Measurements from ENCODE around the gene CACNA1A.
"Not testable (repeated sequence)": the region's sequence is repeated elsewhere in the genome, so short reads cannot be mapped to it uniquely, and the experiment has no call there.

CACNA1A gene

GRCh38 chr19:13506471-13506820, at the start of gene CACNA1A:
CACNA1A (minus strand) TSS chr19:13506479; CDS start chr19:13506224, 255 bp downstream.
- Mint-ChIP-seq H3K4me3 (no peak within 1 kb of the TSS), H3K27me3 (ENCODE audit: low read depth) (peaks cover 53% of the 10 kb centered on the region), H3K36me3 (ENCODE audit: low read depth) (no peaks in the 10 kb centered on the region), H3K9me3 (no peaks in the 10 kb centered on the region), H3K4me1 (ENCODE audit: low read depth) (no peaks in the 10 kb centered on the region), H3K27ac (no peak within 1 kb of the TSS)

DNA sequence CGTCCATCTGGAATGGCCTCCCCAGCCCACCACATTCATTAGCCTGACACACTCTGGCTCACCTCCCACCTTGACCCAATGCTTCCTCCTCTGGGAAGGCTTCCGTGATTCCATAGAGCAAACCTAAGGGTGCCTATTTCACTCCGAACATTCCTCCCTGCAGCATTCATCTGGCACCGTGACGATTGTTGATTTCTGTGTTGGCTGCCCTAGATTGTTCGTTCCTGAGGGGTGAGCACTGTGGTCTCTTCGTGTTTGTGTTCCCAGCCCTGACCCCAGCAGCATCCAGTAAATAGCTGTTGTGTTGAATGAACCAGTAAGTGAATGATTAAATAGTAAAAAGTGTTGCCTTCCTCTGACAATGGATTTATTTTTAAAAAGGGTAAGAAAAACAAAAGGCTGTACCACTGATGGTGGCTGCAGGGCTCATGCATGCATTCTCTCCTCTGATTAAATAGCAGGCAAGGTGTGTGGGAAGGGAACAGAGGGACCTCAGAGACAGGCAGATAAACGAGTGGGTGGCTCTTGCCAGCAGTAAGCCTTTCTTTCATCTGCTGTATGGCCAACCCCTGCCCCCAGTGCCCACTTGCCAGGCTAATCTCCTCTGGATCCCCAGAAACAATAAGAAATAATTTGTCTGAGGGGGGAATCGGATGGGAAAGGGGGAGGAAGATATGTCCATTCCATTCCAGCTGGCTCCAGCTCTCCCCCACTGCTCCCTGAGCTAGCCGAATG, 48.4 kb upstream of the CACNA1A start:
- Mint-ChIP-seq H3K4me3 (no peak overlapping the region), H3K27ac (no peak overlapping the region), H3K4me1 (ENCODE audit: low read depth) (no peaks in the 10 kb centered on the region), H3K27me3 (ENCODE audit: low read depth) (no peaks in the 10 kb centered on the region), H3K9me3 (no peaks in the 10 kb centered on the region), H3K36me3 (ENCODE audit: low read depth) (no peaks in the 10 kb centered on the region)

DNA sequence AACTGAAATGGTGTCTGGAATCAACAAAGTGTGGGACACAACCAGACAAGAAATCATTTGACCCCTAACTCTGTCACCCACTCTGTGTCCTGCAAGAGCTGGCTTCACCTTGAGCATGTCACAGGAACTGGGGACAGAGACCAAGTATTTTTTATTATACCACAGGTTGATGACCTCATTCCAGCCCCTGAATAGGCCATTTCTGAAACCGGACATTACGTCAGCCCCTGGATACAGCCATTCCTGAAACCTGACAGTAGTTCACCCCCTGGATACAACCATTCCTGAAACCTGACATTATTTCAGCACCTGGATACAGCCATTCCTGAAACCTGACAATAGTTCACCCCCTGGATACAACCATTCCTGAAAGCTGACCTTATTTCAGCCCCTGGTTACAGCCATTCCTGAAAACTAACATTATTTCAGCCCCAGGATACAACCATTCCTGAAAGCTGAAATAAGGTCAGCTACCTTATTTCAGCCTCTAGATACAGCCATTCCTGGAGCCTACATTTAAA, 47.7 kb upstream of the CACNA1A start:
- H3K27me3 Mint-ChIP-seq (ENCODE audit: low read depth): no peaks in the 10 kb centered on the region
- no peaks in the 10 kb centered on the region for H3K36me3 Mint-ChIP-seq (ENCODE audit: low read depth)
- no peak overlapping the region for H3K27ac Mint-ChIP-seq
- H3K9me3 Mint-ChIP-seq: no peaks in the 10 kb centered on the region
- H3K4me3 Mint-ChIP-seq: no peak overlapping the region
- no peaks in the 10 kb centered on the region for H3K4me1 Mint-ChIP-seq (ENCODE audit: low read depth)

- Mint-ChIP-seq H3K9me3 (no peaks in the 10 kb centered on the region), H3K4me3 (no peak overlapping the region), H3K27ac (no peak overlapping the region), H3K4me1 (ENCODE audit: low read depth) (no peaks in the 10 kb centered on the region), H3K27me3 (ENCODE audit: low read depth) (no peaks in the 10 kb centered on the region), H3K36me3 (ENCODE audit: low read depth) (no peaks in the 10 kb centered on the region)
Measured at GRCh38 chr19:13548131-13548530, 41.9 kb upstream of the CACNA1A start.

DNA sequence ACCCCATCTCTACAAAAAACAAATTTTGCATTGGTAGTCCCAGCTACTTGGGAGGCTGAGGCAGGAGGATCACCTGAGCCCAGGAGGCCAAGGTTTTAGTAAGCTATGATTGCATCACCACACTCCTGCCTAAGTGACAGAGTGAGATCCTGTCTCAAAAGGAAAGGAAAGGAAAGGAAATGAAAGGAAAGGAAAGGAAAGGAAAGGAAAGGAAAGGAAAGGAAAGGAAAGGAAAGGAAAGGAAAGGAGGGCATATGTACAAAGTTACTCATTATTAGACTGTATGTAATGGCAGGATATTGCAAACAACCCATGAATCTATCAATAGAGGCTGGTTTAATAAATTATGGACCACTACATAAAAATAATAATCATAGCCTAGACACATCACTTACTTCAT, 40.8 kb upstream of the CACNA1A start:
- Mint-ChIP-seq H3K27me3 (ENCODE audit: low read depth) (no peaks in the 10 kb centered on the region), H3K27ac (no peak overlapping the region), H3K9me3 (no peaks in the 10 kb centered on the region), H3K4me1 (ENCODE audit: low read depth) (no peaks in the 10 kb centered on the region), H3K36me3 (ENCODE audit: low read depth) (no peaks in the 10 kb centered on the region), H3K4me3 (no peak overlapping the region)

DNA sequence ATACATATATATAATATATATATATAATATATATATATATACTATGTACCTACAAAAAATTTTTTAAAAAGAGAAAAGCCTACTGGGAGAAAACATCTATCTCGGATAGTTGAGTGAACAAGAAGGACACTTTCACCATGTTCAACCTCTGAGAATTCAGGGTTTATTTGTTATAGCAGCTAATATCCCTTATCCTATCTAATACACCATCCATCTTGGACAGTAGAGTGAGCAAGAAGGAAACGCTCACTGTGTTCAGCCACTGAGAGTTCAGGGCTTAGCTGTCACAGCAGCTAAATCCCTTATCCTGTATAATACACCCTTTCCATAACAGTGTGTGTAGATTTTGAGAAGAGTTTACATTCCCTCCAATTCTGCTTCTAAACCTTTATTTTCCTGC, 38.1 kb upstream of the CACNA1A start:
- no peak overlapping the region for H3K27ac Mint-ChIP-seq
- H3K4me1 Mint-ChIP-seq (ENCODE audit: low read depth): no peaks in the 10 kb centered on the region
- no peak overlapping the region for H3K4me3 Mint-ChIP-seq
- H3K27me3 Mint-ChIP-seq (ENCODE audit: low read depth): no peaks in the 10 kb centered on the region
- no peaks in the 10 kb centered on the region for H3K36me3 Mint-ChIP-seq (ENCODE audit: low read depth)
- no peaks in the 10 kb centered on the region for H3K9me3 Mint-ChIP-seq

DNA sequence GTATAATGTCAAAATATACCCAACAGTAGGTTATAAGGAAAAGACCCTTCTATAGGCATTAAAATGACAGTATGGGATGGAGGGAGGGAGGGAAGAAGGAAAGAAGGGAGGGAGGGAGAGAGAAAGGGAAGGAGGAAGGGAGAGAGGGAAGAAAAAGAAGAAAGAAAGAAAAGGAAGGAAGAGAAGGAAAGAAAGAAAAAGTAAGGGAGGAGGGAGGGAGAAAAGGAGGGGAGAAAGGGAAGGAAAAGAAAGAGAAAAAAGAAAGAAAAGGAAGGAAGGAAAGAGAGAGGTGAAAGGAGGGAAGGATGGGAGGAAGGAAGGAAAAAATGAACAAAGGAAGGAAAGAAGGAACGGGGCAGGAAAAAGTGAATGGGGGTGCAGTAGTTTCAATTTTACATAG, 35.3 kb upstream of the CACNA1A start:
- no peaks in the 10 kb centered on the region for H3K9me3 Mint-ChIP-seq
- H3K36me3 Mint-ChIP-seq (ENCODE audit: low read depth): no peaks in the 10 kb centered on the region
- no peak overlapping the region for H3K27ac Mint-ChIP-seq
- H3K4me3 Mint-ChIP-seq: no peak overlapping the region
- H3K27me3 Mint-ChIP-seq (ENCODE audit: low read depth): no peaks in the 10 kb centered on the region
- no peaks in the 10 kb centered on the region for H3K4me1 Mint-ChIP-seq (ENCODE audit: low read depth)

DNA sequence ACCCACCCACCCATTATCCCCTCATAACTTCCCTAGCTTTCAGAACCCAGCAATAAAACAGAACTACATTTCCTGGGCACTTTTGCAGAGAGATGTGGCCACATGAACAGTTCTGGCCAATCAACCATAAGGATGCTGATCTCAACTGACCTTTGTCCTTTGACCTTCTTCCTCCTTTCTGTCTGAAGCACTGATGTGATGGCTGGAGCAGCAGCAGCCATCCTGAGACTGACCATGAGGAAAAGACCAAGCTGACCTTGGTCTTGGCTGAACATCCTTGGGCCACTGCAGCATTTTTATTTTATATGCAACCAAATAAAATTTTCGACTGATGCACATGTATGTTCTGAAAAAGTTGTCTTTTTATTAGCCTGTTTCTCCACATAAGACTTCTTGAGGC, 33.1 kb upstream of the CACNA1A start:
- Mint-ChIP-seq H3K4me3 (no peak overlapping the region), H3K27ac (no peak overlapping the region), H3K27me3 (ENCODE audit: low read depth) (no peaks in the 10 kb centered on the region), H3K36me3 (ENCODE audit: low read depth) (no peaks in the 10 kb centered on the region), H3K4me1 (ENCODE audit: low read depth) (no peaks in the 10 kb centered on the region), H3K9me3 (no peaks in the 10 kb centered on the region)

GRCh38 chr19:13538601-13539253, 32.4 kb upstream of the CACNA1A start:
- Mint-ChIP-seq H3K36me3 (ENCODE audit: low read depth) (no peaks in the 10 kb centered on the region), H3K4me3 (no peak overlapping the region), H3K4me1 (ENCODE audit: low read depth) (no peaks in the 10 kb centered on the region), H3K9me3 (no peaks in the 10 kb centered on the region), H3K27me3 (ENCODE audit: low read depth) (no peaks in the 10 kb centered on the region), H3K27ac (no peak overlapping the region)

DNA sequence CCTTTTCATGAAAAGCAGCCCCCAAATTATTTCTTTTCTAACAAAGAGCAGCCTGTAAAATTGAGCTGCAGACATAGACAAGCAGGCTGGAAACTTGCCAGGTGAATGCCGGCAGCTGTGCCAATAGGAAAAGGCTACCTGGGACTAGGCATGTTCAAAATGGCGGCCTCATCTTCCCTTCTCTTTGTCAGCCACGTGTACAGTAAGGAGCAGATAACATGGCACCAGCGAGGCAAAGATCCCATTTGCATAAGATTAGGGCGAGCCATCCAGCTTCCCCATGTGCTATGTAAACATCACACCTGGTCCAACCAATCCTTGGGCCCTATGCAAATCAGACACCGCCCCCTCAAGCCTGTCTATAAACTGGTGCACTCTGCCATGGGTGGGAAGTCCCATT, 31.2 kb upstream of the CACNA1A start:
- Mint-ChIP-seq H3K27me3 (ENCODE audit: low read depth) (no peaks in the 10 kb centered on the region), H3K4me1 (ENCODE audit: low read depth) (no peaks in the 10 kb centered on the region), H3K27ac (no peak overlapping the region), H3K4me3 (no peak overlapping the region), H3K9me3 (no peaks in the 10 kb centered on the region), H3K36me3 (ENCODE audit: low read depth) (no peaks in the 10 kb centered on the region)

DNA sequence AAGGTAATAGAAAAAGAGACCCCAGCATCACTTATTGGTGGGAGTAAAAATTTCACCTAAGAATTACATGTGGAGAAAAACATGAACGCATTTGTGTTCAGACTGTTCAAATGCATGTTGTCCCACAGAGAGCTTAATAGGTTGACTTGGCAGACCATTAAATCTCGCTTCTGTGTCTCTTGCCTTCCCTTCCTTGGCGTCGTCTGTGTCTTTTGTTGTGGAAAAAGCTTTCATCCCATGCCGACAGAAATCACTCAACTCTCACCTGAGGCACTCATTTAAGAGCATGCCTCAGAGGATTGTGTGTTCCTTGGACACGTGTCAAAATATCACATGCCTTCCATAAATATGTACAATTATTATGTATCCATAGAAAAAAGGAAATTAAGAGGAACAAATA, 24.4 kb upstream of the CACNA1A start:
- Mint-ChIP-seq H3K9me3 (peaks cover 13% of the 10 kb centered on the region), H3K27me3 (ENCODE audit: low read depth) (no peaks in the 10 kb centered on the region), H3K4me1 (ENCODE audit: low read depth) (no peaks in the 10 kb centered on the region), H3K4me3 (no peak overlapping the region), H3K36me3 (ENCODE audit: low read depth) (no peaks in the 10 kb centered on the region), H3K27ac (no peak overlapping the region)

DNA sequence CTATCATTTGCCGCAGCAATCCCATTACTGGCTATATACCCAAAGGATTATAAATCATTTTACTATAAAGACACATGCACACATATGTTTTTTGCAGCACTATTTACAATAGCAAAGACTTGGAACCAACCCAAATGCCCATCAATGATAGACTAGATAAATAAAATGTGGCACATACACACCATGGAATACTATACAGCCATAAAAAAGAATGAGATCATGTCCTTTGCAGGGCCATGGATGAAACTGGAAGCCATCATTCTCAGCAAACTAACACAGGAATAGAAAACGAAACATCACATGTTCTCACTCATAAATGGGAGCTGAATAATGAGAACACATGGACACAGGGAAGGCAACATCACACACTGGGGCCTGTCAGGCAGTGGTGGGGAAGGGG, 23.4 kb upstream of the CACNA1A start:
- not testable (repeated sequence) for H3K36me3 Mint-ChIP-seq (ENCODE audit: low read depth); H3K4me3 Mint-ChIP-seq; H3K4me1 Mint-ChIP-seq (ENCODE audit: low read depth); H3K27ac Mint-ChIP-seq; H3K27me3 Mint-ChIP-seq (ENCODE audit: low read depth)
- peaks cover 14% of the 10 kb centered on the region for H3K9me3 Mint-ChIP-seq

GRCh38 chr19:13526552-13526951, 20.3 kb upstream of the CACNA1A start:
- Mint-ChIP-seq H3K4me1 (ENCODE audit: low read depth) (no peaks in the 10 kb centered on the region), H3K27me3 (ENCODE audit: low read depth) (no peaks in the 10 kb centered on the region), H3K9me3 (peaks cover 22% of the 10 kb centered on the region), H3K27ac (no peak overlapping the region), H3K36me3 (ENCODE audit: low read depth) (peaks cover 1% of the 10 kb centered on the region), H3K4me3 (no peak overlapping the region)

- no peaks in the 10 kb centered on the region for H3K4me1 Mint-ChIP-seq (ENCODE audit: low read depth)
- peaks cover 38% of the 10 kb centered on the region for H3K9me3 Mint-ChIP-seq
- H3K27me3 Mint-ChIP-seq (ENCODE audit: low read depth): no peaks in the 10 kb centered on the region
- no peak overlapping the region for H3K4me3 Mint-ChIP-seq
- H3K27ac Mint-ChIP-seq: no peak overlapping the region
- peaks cover 1% of the 10 kb centered on the region for H3K36me3 Mint-ChIP-seq (ENCODE audit: low read depth)
Measured at GRCh38 chr19:13521066-13521465, 14.8 kb upstream of the CACNA1A start.

GRCh38 chr19:13511947-13512346, 5.7 kb upstream of the CACNA1A start:
- Mint-ChIP-seq H3K27me3 (ENCODE audit: low read depth) (peaks cover 23% of the 10 kb centered on the region), H3K9me3 (no peaks in the 10 kb centered on the region), H3K4me3 (no peak overlapping the region), H3K36me3 (ENCODE audit: low read depth) (no peaks in the 10 kb centered on the region), H3K27ac (no peak overlapping the region), H3K4me1 (ENCODE audit: low read depth) (no peaks in the 10 kb centered on the region)
